ENCODE measurements around the gene KLC1.

GRCh38 chr14:103712633-103713247 is 83.7 kb downstream of the KLC1 start:
- TF ChIP-seq REST (IDR thresholded peaks at IDR 0.05; ENCODE audit: insufficient read depth in 1 of 2, low read depth in 2 of 2, low read length in 2 of 2) (no peak), POLR2AphosphoS5 (IDR thresholded peaks at IDR 0.05; ENCODE audit: low read depth, low read length) (no peak)
